GM19397 (cell line): Measurements from ENCODE around the gene ZNF516.

ENCODE experiments used
- ATAC-seq: cut with Tn5 transposase; IDR thresholded peaks from one replicate; pipeline ENCODE4 v1.9.1; 2021; ENCODE audit warnings: mild to moderate bottlenecking, moderate library complexity; ENCODE audit not compliant: unreplicated experiment

The ZNF516 gene

DNA sequence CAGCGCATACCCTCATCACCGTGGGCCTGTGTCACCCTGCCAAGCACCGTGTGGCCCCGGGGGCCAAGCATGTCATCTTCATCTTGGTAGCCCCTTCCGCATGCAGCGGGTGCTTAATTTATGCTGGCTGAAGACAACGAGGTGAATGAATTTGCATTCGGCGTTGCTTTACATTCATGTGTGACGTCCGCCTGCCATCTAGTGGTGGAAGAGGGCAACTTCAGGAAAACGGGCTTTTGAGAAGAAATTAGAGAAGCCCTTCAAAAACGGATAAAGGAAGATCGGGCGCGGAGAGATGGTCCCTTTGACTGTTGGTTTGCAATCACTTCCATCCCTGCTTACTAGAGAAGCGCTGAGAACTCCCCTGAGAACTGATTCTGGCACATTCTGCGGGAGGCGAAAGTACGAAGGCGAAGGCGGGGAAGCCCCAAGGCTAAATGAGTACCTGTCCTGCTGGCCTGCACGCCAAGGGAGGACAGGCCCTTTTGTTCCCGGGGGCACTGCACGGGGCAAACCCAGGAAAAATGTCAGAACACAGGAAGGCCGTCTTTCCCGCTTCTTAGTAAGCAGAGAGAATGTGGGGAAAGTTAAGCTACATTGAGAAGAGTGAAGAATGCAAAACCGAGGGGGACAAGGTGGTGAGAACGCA is 145.9 kb downstream of the ZNF516 start:
- peak; percentile 44 for ATAC-seq

DNA sequence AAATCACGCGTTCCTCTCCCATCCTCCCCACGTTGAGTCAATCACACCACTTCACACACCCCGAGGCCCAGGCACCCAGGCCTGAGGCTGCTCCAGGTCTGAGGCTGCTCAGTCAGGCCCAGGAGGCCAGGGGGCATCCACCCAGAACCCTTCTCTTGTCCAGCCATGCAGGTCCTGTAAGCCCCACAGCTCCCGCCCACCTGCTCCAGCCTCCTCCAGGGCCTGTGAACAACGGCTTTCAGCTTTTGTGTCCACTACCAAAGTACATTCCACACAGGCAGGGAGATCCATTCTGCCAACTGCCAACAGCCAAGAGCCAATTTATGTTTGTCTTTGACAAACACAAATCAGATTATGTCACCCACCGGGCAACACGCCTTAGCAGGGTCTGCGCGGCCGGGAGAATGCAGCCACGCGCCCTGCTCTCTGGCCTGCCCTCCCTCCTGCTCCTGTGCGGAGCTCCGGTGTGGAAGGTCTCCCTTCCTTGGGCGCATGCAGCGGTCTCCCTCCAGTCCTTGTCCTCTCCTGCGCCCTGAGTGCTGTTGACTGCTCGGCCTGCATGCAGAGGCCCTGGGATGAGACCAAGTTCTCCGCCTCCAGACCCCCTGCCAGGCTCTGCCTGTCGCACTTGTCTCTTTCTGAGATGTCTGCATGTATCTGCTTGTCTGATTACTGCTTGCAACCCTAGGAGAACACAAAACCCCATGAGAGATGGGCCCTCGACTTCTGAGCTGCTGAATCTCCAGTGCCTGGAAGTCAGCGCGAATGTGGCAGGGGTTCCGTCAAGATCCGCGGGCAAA is 146.6 kb downstream of the ZNF516 start:
- ATAC-seq = no peak

DNA sequence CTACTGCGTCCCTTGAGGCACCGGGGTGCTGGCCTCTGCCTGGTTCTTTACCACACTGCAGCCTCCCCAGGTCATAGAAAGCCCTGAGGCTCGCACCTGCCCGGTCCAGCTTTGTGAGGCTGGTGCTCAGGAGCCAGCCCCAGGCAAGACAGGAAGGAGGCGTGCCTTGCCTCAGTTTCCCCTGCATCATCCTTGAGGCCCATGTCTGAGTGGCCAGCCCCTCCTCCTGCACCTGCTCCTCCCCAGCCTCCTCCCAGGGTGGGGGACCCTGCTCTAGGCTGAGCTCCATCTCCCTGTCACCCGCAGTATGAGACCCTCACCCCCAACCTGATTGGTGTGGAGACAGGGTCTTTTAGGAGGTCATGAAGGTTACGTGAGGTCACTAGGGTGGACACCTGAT is 147.7 kb downstream of the ZNF516 start:
- no peak for ATAC-seq

DNA sequence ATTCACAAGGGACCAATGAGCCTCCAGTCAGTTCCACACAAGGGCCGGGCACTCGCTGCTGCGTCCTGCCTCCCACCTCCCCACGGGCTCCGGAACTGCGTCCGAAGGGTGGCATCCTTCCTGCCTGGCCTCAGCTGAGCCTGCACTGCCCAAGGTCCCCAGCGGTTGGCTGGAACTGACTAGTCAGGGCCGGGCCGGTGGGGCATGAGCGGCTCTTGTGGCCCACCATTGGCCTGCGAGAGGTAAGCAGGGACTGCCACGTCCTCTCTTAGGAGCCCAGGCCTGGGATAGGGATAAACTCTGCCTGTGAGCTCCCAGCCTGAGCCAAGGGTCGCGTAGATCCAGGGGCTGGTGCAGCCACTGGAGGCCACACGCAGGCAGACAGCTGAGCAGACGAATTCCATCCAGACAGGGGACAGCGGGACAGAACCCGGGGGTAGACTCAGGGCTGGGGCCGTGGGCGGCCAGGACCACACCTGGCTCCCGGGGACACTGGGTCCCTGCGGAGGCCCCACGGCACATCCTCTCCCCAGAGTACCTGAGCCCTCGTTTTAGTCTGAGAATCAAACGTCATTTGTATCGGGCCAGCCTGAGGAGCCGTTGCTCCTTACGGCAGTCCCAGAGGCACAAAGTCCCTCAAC is 148.4 kb downstream of the ZNF516 start:
- ATAC-seq = no peak

DNA sequence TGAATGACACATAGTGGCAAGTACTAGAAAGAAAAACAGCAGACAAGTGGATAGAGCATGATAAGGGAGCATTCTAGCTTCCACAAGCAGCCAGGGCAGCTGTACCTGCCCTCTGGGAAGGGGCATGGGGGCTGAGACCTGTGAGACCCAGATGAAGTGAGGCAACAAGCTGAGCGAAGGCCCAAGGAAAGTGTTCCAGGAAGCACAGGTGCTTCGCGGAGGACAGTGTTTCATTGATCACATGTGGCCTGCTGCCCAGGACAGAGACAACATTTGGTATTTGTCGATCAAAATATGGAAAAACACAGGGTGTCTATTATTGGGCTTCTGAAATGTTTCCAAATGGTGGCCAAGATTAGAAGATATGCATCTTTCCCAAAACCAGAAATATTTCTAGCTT is 149.1 kb downstream of the ZNF516 start:
- ATAC-seq = no peak

DNA sequence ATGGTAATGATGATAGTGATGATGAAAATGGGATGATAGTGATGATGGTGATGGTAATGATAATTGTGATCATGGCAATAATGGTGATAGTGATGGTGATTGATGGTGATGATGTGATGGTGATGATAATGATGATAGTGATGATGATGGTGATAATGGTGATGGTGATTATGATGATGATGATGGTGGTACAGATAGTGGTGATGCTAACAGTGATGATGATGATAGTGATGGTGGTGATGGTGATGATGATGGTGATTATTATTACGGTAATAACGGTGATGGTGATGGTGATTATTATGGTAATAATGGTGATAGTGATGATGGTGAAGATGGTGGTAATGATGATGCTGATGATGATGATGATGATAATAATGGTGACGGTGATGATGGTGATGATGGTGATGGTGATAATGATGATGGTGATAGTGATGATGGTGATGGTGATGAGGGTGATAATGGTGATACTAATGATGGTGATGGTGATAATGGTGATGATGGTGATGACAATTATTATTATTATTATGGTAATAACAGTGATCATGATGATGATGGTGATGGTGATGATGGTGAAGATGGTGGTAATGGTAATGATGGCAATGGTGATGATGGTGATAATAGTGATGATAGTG is 151.0 kb downstream of the ZNF516 start:
- ATAC-seq = no peak

DNA sequence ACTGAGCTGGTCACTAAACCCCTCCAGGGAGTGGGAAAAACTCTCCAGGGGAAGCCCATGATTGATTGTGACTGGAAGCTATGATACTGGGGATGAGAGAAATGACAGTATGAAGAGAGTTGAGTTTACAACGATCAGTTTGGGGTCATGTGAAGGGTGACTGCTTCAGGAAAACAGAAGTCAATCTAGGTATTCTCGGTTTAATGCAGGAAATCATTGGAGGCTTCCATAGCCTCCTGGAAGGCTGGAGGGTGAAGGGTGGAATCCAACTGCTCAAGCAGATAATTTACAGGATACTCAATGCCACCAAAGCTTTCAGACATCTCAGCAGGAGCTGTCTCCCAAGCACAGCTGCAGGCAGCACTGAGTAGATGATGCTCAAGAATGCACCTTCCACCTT is 154.6 kb downstream of the ZNF516 start:
- ATAC-seq = no peak

DNA sequence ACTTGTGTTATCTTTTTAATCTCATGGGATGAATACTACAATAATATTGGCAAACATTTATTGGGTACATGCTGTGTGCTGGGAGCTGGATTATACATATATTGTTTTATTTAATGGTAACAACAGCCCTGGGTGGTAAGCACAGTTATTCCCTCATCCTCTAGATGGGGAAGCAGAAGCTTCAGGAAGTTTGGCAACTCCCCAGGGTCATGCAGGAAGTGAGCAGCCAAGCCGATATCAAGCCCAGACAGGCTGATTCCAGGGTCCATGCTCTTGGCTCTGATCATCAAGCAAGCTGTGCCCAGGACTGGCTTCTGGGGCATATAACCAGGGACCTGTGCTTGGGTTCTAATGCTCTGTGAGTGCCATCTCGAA is 155.8 kb downstream of the ZNF516 start:
- no peak for ATAC-seq

DNA sequence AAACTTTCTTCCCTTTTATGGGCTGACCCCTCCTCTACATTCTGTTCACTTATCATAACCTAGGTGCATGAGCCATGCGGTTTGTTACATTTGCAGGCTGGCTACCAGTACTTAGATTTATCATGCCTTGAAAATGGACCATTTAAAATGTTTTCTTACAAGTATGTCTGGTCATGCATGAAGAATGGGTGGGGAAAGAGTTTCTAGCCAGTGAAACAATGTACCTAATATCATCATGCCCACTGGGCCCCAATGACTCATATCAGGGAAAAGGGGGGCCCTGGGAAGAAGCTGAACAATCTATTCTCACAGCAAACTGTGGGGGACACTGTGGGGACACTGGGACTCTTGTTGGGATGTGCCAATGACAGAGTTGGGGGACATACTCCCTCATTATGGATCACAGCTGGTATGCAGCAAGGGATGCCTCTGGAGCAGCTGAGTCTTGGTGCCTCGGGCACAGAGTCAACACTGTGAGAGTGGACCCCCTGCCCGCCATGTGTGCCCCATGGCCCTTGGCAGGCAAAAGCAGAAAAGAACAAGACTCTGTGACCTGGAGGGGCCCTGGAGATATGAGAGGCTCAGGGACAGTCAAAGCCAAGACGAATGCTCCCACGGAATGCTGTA is 156.3 kb downstream of the ZNF516 start:
- ATAC-seq = no peak

DNA sequence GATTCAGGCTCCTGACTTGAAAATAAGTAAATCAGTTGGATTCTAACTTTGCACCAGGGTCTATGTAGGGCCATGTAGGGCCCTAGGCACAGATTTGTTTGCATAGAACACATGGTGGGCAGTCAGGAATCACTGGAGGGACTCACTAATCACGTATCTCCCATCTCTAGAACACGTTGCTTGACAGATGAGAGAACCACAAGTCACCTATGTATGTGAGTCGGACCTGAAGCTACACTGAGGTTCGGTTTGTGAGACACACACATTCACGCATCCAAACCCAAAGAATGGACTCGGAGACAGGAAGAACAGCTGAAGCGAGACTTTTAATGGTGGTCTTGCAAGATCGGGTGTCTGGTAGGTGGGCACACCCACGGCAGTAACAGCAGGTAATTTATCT is 157.0 kb downstream of the ZNF516 start:
- ATAC-seq = no peak

DNA sequence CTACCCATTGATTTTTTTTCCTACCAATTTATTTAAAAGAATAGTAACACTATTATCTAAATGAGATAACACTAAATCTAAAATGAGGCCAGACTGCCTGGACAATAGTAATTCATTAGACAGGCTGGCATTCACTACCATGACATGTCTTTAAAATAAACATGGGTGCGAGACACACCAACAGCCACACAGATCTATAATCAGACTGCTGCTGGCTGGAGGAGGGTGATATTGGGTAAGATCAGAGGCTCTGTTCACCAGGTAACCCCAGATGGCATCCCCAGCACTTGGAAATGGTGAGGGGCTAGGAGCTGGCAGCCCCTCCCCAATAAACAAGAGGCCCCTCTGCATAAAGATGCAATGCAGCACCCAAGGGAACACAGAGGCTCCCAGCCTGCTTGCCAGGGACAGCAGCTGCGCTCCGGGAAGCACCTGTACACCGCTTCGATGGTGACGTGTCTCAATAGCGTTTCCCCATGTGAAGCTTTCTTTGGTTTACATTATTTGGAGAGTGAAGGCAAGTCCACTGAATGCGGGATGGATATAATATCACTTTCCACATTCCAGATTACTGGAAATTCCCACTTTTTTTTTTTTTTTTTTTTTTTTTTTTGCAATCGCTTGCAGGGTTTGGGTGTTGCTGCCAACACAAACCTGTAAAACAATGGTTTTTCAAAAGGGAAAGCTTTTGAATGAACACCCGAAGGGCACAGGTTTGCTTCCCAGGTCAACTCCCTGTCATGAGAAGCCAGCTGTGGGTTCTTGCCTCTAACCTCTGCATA is 159.0 kb downstream of the ZNF516 start:
- ATAC-seq = no peak

DNA sequence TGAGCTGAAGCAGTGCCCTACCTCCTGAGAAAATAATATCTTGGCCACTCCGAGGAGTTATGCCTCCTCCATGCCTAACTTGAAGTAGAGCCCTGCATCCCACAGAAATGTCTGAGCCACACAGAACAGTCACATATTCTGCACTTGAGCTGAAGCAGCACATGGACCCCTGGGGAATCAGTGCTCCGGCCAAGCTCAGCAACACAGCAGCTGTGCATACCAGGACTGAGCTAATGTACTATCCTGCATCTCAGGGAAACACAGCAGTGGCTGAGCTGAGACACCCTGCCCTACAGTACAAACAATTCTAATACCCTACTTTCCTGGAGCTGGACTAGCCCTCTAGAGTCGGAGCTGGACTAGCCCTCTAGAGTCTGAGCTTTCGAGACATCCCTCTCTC is 166.9 kb downstream of the ZNF516 start:
- no peak for ATAC-seq

DNA sequence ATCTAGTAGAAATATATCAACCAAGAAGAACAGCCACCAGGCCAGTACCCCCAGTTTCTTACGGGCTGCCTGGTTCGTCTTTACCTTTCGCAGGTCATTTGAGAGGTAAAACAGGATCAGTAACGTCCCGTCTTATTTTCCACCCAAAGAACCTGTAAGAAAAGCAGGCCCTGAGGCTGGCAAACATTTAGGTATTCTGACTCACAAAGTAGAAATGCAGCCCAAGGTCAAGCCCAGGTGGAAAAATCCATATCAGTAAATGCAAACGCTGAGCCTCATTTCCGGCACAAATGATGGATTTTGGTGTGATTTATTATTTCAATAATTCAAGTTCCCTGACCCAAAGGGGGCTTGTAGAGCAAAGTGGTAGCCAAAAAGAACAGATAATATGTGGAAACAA is 171.2 kb downstream of the ZNF516 start:
- no peak for ATAC-seq

DNA sequence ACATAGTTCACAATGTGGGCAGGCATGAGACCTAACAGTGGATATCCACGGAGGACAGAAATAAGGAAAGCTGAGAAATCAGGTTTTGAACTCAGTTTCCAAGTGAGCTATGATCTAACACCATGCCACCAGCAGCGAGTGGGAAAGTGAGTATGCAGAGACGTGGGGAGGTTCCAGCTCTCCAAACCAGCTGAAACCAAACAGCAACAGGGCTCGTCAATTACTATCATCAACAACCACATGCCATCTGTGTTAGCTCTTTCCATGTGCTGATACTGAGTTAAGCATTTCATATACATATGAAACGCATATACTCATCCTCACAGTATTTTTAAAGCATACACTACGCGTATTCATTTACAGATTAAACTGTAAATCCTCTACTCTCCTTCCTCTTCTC is 172.4 kb downstream of the ZNF516 start:
- ATAC-seq = no peak

DNA sequence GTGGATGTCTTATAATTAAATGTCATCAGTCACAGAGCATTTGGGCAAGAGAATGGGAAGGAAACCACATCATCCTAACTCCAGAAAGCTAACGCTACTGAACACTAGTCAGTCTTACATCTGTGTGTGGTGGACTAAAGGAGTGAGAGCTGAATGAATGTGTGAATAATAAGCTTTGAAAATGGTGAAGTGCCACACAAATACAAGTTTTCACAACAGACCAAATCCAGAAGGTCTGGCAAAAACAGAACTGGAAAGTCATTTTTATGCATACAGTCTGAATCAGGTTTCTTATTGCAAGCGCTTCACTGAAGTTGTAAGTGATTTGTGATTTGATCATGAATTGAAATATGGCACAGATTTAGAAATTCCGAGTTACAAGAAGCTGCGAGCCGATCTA is 175.7 kb downstream of the ZNF516 start:
- no peak for ATAC-seq

DNA sequence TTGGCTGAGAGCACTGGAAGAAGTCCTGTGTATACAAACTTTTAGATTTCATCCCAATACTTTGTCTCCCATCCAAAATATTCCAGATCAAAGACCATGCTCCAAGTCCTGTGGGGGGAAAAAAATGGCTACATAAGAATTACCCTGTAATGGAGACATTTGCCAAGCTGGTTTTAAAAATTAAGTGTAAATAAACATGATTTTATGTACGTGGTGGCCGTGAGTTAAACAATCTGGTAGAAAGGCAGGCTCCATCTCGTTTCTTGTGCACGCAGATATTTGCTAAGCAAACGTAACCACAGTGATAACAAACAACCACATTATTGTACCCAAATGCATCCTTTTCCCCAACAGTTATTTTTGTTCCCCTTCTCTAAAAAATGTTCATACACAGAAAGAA is 176.4 kb downstream of the ZNF516 start:
- ATAC-seq = no peak

DNA sequence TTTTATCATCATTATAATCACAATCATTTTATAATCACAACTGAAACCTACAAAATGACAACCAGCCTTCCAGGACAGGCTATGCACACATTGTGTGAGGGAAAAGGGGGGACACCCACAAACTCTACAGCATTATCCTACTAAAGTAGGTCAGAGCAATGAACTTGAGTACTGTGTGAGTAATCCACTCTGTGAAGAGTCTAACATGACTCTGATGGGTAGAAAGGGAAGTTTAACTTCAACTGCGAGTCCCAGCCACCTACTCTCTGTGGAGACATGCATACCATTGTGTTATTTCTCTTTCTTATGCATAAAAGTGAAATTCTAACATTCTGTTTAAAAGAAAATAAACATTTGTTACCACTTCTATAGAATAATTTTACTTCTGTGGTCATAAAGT is 177.9 kb downstream of the ZNF516 start:
- no peak for ATAC-seq

DNA sequence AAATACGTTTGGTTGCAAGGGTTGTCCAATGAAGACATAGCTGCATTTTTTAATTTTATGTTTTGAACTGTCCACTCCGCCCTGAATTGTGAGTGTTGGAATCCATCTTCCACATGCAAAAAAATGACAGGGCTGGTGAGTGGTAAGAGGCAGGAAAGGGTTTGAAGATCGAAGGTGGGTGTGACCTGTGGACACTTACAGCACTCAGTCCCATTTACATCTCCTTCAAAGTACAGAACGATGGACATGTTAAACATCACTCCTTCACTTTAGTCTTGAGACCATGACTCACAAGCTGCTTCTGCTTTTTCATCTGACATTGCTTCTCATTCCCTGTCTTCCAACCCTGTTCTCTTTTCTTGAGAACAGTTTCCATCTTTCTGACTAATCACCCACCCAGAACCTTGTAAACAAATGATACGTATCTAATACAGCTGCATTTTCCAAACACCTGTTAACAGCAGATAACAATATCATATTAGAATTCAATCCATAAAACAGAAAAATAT is 179.3 kb downstream of the ZNF516 start:
- ATAC-seq = no peak

DNA sequence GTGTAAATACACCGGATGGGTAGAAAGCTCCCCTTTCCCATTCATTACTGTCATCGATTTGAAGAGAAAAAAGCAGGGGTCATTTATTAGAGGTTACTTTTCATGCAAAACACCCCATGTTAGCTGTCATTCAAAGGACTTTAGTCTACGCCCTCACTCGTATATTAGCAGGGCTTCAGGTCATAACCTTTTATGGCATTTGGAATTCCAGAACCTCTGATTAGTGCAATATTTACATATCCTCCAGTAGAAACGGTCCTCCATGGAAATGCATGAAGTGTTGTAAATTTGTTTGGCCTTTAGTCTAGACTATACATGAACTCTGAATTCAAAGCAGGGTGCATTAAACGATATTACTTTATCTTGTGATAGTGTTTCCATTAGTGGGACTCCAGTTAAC is 180.5 kb downstream of the ZNF516 start:
- no peak for ATAC-seq

DNA sequence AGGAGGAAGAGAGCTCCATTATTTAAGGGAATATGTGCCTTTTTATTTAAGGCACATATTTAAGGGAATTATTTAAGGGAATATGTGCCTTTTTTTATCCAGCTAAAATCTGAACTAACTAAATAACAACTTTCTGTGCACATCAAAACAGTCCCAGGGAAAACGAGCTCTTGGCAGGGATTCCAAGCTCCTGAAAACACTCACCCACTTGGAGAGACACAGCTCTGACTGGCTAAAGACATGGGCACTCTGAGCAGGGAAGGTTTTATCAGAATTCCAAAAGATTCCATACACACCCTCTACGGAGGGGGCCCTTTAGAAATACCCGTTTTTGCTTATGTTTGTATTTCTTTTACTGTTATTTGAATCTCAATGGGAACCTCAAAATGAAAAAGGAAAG is 181.0 kb downstream of the ZNF516 start:
- ATAC-seq = no peak
